NOMO-1 treated with dmso at 0.1 percent for 144 hours (cell line): ENCODE data around the gene CD274.
"Not testable (repeated sequence)": the region's sequence is repeated elsewhere in the genome, so short reads cannot be mapped to it uniquely, and the experiment has no call there.

Experiments used
- DNase-seq: peaks from one replicate; lab custom pipeline; 2025; ENCODE audit not compliant: unreplicated experiment; lab: John Stamatoyannopoulos, UW

CD274 gene

DNA sequence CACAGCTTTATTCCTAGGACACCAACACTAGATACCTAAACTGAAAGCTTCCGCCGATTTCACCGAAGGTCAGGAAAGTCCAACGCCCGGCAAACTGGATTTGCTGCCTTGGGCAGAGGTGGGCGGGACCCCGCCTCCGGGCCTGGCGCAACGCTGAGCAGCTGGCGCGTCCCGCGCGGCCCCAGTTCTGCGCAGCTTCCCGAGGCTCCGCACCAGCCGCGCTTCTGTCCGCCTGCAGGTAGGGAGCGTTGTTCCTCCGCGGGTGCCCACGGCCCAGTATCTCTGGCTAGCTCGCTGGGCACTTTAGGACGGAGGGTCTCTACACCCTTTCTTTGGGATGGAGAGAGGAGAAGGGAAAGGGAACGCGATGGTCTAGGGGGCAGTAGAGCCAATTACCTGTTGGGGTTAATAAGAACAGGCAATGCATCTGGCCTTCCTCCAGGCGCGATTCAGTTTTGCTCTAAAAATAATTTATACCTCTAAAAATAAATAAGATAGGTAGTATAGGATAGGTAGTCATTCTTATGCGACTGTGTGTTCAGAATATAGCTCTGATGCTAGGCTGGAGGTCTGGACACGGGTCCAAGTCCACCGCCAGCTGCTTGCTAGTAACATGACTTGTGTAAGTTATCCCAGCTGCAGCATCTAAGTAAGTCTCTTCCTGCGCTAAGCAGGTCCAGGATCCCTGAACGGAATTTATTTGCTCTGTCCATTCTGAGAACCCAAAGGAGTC is at the start of gene CD274:
CD274 (plus strand) TSS at position 184 of the 733 bp plus-strand sequence. CDS start 5,572 bp downstream, outside the sequence.
- peak; percentile 37 for DNase-seq

DNA sequence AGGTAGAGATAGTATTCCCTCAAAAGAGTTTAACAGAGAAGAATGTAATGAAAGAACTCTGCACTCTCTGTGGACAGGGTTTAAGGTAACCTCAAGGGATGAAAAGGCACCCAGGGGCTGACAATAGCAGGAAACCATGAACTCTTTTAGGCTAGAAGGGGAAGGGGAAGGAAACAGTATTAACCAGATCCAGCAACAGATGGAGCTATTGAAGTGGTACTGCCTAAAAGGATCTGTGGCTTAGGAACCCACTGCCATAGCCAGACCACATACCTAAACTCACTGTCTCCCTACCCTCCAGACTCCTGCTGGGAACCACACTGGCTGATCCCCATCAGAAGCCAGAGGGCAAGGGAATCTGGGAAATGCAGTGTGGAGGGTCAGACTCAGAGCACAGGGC is 48.1 kb upstream of the CD274 start:
- no peak for DNase-seq

GRCh38 chr9:5408596-5408995 is 41.7 kb upstream of the CD274 start:
- DNase-seq: no peak

- no peak for DNase-seq
Measured at GRCh38 chr9:5416953-5417352, 33.4 kb upstream of the CD274 start.

GRCh38 chr9:5418481-5418880 is 31.9 kb upstream of the CD274 start:
- no peak for DNase-seq

GRCh38 chr9:5419987-5420386 is 30.4 kb upstream of the CD274 start:
- DNase-seq: no peak

DNA sequence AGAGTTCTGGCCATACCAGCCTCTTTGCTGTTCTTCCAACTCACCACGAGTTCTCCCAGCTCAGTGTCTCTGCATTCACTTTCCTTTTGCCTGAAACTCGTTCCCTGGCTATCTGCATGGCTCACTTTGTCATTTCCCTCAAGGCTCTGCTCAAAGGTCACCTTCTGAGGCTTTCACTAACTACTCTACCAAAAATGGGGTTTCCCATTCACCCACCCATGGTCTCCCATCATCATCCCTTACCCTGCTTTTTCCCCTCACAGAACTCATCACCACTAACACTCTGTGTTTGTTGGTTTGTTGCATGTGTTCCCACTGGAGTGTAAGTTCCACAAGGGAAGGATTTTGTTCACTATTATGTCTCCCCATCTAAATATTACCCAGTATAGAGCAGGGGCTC is 29.2 kb upstream of the CD274 start:
- no peak for DNase-seq

DNA sequence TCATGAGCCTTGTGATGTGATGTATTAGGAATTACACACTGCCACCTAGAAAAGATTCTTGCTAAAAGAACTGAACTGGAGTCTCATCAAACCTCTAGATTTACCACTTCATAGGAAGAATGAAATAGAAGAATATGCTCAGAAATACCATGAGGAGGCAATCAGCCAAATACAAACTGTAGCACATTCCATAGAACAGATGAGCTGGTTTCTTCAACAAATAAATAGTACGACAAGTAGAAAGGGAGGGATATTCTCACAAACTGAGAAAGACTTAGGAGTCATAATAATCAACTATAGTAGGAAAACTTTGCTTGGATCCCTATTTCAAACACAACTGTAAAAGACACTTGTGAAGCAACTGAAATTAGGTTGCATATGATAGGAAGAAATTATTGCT is 28.1 kb upstream of the CD274 start:
- DNase-seq: no peak

DNA sequence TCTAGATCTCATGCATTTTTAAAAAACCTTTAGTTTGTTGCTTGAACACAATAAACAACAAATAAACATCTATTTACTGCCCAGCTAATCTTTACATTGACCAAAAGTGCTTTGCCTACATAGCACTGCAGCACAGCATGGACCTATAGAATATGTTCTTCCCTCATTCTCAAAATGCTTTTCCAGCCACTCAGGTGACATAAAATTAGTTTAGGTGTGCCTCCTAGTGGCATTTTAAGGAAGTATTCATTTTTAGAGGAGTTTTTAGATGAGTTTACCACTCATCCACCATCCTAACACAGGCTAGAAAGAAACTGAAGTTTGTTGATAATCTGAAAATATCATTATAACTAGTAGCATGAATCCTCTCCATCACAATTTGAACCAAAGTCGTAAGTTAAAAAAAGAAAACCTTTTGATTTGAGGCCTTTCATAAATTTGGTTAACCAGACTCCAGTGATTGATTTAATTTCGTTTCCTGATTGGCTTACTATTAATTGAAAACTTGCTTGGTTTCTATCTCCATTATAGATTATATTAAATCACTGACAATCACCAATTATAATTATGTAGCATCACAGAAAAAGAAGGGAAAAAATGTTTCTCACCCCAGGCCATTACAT is 25.2 kb upstream of the CD274 start:
- no peak for DNase-seq

GRCh38 chr9:5427005-5427404 is 23.3 kb upstream of the CD274 start:
- no peak for DNase-seq

GRCh38 chr9:5428172-5428571 is 22.2 kb upstream of the CD274 start:
- no peak for DNase-seq

- DNase-seq: no peak
Measured at GRCh38 chr9:5428794-5429528, 21.4 kb upstream of the CD274 start.

- no peak for DNase-seq
Measured at GRCh38 chr9:5429873-5430564, 20.3 kb upstream of the CD274 start.

DNA sequence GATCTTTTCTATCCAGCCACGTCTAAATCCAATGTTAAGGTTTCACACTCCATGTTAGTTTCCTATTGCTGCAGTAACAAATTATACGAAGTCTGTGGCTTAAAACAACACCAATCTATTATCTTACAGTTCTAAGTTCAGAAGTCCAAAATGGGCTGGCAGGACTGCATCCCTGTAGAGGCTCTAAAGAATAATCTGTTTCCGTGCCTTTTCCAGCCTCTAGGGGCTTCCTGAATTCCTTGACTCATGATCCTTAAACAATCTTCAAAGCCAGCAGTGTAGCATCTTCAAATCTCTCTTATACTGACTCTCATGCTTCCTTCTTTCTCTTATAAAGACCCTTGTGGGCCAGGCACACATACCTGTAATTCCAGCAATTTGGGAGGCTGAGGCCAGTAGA is 19.4 kb upstream of the CD274 start:
- DNase-seq: no peak

GRCh38 chr9:5432890-5433289 is 17.5 kb upstream of the CD274 start:
- DNase-seq: not testable (repeated sequence)

DNA sequence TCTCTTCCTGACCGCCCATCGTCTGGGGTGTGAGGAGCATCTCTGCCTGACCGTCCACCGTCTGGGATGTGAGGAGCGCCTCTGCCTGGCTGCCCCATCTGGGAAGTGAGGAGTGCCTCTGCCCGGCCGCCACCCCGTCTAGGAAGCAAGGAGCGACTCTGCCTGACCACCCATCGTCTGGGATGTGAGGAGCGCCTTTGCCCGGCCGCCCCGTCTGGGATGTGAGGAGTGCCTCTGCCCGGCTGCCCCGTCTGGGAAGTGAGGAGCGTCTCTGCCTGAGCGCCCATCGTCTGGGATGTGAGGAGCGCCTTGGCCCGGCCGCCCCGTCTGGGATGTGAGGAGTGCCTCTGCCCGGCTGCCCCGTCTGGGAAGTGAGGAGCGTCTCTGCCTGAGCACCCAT is 17.0 kb upstream of the CD274 start:
- DNase-seq: not testable (repeated sequence)

DNA sequence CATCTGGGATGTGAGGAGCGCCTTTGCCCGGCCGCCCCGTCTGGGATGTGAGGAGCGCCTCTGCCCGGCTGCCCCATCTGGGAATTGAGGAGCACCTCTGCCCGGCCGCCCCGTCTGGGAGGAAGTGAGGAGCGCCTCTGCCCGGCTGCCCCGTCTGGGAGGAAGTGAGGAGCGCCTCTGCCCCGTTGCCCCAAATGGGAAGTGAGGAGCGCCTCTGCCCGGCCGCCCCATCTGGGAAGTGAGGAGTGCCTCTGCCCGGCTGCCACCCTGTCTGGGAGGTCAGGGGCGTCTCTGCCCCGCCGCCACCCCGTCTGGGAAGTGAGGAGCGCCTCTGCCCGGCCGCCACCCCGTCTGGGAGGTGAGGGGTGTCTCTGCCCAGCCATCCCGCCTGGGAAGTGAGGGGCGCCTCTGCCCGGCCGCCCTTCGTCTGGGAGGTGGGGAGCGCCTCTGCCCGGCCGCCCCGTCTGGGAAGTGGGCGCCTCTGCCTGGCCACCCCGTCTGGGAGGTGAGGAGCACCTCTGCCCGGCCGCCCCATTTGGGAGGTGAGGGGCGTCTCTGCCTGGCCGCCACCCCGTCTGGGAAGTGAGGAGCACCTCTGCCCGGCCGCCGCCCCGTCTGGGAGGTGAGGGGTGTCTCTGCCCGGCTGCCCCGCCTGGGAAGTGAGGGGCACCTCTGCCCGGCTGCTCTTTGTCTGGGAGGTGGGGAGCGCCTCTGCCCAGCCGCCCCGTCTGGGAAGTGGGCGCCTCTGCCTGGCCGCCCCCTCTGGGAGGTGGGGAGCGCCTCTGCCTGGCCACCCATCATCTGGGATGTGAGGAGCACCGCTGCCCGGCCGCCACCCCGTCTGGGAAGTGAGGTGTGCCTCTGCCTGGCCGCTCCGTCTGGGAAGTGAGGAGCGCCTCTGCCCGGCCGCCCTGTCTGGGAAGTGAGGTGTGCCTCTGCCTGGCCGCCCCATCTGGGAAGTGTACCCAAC is 16.2 kb upstream of the CD274 start:
- DNase-seq: not testable (repeated sequence)

- no peak for DNase-seq
Measured at GRCh38 chr9:5435912-5436311, 14.4 kb upstream of the CD274 start.

DNA sequence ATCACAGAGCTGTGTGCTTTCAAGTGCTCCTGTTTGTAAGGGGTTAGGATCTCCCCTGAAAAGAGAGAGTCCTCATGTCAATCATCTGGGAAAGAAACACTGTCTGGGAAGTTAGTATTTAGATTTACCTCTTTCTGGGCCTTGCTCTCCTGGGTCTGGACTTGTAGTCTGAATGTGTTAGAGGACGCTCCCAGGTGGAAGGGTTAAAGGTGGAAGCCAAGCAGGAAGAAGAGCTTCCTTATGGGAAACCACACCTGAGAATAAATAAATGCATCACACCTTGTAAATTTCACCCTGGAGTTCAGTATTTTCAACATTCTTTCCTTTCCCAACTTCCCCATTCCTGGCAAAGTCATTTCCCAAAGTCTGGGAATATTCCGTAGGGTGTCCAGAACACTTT is 13.9 kb upstream of the CD274 start:
- no peak for DNase-seq
